HS-27A (cell line): Measurements from ENCODE around the gene TMPRSS2.

ENCODE experiments used
- DNase-seq: peaks from one replicate; pipeline ENCODE4 v3.0.0-alpha.2; 2012; ENCODE audit warnings: low read depth, missing footprints

Gene TMPRSS2

DNA sequence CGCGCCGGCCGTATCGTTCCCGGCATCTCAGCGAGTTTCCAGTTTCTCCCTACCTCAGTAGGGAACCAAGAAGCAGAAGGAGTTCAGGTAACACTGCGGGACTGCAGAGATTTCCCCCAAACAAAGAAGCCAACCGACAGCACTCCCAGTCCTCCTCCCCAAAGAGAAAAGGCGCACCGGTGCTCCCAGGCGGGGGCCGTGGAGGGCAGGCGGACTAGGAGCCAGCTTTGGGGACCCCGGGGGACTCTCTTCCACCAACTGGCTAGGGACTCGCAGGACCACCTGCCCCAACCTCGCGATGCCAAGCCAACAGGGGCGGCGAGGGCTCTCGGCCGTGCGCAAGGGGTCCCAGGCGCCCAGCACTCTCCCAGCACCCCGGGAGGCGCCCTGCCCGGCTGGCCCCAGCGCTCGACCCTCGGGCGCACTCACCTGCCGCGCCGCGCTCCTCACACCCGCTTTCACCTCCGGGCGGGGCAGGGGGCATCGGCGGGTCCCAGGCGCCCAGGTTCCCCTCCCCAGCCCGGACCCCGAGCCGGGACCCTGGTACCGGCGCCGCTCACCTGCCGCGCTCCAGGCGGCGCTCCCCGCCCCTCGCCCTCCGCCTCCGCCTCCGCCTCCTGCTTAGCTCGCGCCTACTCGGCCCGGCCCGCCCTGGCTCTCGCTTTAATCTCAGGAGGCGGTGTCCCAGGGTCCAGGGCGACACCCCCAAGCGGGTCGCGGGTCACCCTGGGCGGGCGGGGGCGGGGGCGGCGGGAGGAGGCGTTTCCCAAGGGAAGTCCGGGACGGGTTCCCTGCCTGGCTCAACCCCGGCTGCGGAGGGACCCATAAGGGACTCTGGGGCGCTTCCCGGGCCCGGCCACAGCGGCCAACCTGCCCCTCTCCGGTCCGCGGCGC is at the start of gene TMPRSS2:
Gene TMPRSS2 (minus strand): TSS at position 638 of the 894 bp plus-strand sequence. CDS start 10,025 bp downstream, outside the sequence.
- DNase-seq = no peak

DNA sequence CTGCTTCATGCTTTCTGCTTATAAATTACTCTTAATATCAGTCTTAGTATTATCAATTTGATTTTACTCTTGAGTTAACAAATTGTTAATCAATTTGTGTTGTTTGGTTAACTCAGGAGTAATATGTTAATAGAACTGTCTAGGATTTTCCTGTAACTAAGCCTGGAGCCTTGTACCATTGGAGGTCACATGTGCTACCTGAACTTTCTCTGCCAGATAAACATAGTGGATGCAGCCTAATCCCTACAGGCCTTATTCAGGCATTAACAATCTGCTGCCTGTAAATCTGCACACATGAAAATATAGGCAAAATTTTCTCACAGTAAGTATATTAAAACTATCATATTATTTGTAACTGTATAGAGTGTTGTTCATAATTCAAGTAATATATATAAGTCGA is 47.1 kb upstream of the TMPRSS2 start:
- DNase-seq = no peak

DNA sequence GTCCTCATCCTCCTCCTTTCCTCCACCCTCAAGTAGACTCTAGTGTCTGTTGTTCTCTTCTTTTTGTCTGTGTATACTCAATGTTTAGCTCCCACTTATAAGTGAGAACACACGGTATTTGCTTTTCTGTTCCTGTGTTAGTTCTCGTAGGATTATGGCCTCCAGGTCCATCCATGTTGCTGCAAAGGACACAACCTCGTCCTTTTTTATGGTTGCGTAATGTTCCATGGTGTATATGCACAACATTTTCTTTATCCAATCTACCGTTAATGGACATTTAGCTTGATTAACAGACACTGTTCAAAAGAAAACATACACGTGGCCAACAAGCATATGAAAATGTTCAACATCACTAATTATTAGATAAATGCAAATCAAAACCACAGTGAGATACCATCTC is 44.3 kb upstream of the TMPRSS2 start:
- DNase-seq = no peak

DNA sequence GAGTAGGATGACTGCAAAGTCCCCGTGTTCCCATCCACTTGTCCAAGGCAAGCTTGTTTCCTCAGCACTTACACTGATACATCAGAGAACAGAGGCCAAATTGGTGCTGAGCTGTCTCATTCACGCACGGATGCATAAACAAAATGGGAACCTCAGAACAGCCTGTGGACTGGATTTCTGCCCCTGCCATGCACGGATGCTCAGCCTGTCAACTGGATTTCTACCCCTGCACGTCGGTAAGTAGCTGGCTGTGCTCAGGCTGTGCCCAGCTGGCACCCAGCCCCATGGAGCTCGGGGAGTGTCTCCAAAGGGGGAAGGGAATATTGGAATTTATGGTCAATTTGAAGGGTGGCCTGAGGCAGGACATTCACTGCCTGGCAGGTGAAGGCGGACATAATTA is 40.8 kb upstream of the TMPRSS2 start:
- no peak for DNase-seq

DNA sequence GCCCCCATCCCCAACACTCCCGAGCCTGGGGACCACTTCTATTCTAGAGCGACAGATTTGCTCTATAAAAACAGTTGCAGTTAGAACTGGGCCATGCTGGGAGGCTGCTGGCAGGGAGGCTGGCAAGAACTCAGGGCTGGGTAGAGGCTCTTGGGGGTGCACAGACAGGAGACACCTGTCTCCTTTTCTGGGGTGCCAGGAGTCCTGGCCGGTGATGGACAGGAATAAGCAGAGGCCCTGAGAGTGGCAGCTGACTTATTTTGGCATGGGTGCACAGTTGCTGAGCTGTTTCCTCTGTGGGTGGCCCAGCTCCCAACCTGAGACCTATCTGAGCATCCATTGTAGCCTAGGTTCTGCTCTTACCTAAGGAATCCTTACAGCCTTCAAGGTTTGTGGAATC is 39.2 kb upstream of the TMPRSS2 start:
- no peak for DNase-seq

DNA sequence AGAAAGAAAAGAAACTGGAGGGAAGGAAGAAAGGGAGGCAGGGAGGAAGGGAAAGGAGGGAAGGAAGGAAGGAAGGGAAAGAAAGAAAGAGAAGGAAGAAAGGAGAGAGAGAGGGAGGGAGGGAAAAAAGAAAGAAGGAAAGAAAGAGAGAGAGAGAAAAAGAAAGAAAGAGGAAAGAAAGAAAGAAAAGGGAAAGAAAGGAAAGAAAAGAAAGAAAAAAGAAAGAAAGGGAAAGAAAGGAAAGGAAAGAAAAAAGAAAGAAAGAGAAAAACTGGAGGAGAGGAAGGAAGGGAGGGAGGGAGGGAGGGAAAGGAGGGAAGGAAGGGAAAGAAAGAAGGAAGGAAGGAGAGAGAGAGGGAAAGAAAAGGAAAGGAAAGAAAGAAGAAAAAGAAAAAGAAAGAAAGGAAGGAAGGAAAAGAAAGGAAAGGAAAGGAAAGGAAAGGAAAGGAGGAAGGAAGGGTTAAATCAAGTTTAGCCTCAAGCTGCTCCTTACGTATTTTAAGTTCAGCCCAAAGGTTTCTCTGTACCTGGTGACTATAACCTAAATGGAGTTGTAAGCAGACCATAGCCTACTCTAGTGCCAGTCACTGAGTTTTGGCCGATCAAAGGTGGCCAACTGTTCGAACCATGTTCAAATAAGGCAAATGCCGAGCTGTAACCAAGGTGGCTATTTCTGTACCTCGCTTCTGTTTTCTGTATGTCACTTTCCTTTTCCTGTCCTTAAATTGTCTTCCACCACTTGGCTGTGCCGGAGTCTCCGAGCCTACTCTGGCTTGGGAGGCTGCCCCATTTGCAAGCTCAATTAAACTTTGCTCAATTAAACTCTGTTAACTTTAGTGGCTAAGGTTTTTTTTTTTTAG is 37.8 kb upstream of the TMPRSS2 start:
- no peak for DNase-seq

DNA sequence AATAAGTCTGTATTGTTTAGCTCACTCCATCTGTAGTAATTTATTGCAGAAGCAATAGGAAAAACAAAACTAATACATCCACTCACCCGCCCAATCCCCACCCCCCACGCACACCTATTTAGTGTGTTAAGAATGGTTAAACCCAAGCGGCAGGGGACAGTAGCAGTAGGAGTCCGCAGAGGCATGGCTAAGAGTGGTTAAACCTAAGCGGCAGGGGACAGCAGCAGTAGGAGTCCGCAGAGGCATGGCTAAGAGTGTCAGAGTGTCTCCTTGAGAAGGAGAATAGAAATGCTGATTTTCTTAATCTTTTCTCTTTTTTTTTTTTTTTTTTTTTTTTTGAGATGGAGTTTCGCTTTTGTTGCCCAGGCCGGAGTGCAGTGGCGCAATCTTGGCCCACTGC is 34.8 kb upstream of the TMPRSS2 start:
- no peak for DNase-seq

DNA sequence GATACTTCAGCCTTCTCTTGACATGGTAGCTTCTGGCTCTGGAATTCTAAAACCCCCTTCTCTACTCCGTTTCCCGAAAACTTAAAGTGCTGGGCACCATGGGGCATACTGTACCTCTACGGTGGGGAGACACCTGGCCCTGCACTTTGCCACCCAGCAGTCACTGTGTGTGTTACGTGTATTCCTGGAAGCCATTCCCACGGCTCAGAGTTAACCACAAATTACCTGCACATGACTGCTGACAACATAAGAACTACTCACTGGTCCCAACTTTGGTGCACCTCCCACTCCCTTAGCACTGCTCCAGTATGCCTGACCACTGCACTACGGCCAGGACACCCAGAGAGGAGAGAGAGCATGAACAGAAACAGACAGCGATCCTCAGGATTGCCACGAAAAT is 29.4 kb upstream of the TMPRSS2 start:
- no peak for DNase-seq

DNA sequence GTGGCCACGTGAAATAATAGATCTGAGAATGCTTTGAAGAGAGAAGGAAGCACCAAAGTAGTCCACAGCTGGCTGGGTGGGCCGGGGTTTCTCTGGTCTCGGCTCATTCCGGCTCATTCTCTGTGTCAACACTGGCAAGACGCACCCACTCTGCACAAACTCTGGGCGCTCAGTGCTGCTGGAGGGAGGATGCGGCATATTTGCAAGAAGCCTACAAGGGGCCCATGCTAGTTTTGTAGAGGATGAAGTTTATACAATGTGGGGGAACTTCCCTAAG is 28.8 kb upstream of the TMPRSS2 start:
- DNase-seq = no peak

DNA sequence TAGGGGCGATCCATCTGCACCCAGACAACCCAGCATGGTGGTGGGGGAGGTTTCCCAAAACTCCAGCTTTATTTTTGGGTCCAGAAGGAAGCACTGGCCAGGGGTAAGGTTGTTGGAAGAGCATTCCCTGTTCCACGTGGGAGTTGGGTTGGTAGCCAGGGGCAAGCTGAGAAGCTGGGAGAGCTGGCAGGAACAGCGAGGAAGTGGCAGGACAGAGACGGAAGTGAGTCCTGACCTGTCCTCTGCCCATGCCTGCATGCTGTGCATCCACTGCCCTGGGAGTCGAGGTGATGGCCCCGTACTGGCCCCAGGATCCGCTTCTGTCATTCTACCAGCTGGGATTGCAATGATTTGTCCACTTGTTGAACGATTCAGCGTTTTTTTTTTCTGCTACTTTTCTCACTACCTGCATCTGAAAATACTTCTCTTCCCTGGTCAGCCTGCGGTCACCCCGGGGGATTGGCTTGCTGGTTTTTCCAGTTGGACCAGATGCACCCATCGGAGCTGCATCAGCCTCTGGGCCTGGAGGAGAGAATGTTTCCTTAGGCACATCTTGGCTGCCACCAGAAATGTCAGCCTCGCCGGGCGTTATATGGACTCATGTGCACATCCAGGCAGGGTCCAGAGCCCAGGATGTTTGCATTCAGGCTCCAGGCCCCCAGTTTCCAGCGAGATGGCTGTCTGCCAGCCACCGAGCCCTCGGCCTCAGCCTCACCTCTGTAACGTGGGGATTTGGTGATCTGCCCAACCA is 28.3 kb upstream of the TMPRSS2 start:
- DNase-seq = no peak

DNA sequence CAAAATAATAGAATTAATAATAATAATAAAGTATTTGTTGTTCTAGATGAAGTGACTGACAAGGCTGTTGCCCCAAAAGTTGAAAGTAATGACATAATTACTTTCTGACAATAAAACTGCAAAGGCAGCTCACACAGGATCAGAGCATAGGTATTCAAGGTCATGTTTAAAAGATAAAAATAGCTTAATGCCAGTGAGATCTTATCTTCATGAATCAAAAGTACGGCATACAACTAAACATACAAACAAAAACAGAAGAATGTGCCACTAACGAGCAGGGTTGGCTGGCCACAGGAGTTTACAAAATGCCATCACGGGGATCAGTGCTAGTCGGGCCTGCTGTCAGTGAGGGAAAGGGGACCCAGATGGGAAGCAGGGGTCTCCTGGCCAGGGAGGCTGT is 22.4 kb upstream of the TMPRSS2 start:
- no peak for DNase-seq

DNA sequence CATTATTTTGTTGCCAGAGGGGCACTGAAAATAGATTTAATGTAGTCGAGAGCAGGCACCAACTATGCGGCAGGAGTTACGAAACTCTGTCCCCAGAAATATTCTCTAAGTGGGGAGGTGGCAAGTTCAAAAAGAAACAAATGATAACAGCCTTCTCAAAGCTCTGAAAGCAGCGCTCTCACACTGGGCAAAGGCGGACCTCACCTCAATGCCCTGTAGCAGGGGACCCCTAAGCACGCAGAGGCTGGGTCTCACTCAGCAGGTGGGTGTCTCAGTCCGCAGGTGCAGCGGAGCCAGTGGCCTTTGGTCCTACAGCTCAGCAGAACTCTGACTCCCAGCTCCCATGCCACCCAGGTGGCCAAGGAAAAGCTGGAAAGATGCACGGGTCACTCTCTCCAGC is 21.8 kb upstream of the TMPRSS2 start:
- no peak for DNase-seq

DNA sequence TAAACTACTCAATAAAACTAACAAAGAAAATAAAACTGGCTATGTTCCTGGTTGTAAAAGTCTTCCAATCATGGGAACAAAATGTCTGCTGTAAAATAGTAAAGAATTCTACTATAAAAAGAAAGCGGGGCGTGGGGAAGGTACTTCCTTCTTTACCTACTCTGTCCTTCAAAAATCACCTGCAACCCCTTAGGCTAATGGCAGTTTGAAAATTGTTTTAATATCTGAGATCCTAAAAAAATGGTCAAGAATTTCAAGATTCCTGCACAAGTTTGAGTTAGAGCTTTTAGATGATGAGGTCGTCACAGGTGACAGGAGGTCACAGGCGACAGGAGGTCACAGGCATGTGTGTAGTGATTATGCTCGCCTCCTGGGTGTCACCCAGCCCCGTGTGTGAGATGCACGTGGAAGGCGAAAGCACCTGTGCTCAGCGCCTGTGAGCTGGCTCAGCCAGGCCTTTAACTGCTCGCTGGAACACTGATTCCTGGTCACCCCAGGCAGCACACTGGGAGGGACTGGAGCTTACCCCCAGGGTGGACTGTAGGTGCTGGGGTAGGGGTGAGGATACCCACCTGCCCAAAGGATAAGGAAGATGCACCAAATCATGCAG is 18.6 kb upstream of the TMPRSS2 start:
- no peak for DNase-seq

DNA sequence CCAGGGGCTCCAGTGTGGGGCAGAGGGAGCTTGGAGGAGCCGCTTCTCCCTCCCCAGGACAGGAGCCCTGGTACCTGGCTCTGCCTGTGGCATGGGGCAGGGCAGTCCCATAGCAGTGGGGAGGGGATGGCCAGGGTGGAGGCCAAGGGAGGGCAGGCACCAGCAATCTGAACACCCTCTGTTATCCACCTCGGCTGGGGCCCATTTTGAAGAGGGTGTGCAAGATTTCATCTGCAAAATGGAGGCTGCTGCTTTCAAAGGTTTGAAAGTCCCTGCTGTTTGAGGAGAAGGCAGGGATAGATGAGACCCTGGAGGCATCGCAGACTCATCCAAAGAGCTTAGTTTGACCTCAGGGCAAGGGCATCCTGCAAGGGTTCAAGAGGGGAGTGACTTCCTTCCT is 15.2 kb upstream of the TMPRSS2 start:
- no peak for DNase-seq

DNA sequence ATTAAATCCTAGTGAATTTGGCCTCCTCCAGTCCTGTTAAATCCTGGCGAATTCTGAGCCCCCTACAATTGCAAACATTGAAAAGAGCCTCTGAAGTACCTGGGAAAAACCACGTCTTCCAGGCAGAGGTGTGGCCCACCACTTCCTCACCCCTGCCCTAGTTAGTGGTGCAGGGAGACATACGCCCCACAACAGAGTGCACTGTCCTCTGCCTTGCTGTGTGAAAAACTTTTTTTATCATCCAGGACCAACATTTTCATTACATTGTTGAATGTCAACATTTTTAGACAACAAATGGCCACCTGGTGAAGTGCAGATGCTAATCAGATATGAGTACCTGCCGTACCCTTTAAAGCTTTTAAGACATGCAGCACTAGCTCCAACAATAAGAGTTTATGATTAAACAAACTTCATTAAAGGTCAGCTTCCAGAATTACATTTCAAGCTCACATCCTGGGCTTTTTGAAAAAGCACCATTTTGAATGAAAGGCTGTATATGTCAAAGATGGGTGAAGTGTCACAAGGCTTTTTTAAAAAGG is 13.6 kb upstream of the TMPRSS2 start:
- DNase-seq = no peak

DNA sequence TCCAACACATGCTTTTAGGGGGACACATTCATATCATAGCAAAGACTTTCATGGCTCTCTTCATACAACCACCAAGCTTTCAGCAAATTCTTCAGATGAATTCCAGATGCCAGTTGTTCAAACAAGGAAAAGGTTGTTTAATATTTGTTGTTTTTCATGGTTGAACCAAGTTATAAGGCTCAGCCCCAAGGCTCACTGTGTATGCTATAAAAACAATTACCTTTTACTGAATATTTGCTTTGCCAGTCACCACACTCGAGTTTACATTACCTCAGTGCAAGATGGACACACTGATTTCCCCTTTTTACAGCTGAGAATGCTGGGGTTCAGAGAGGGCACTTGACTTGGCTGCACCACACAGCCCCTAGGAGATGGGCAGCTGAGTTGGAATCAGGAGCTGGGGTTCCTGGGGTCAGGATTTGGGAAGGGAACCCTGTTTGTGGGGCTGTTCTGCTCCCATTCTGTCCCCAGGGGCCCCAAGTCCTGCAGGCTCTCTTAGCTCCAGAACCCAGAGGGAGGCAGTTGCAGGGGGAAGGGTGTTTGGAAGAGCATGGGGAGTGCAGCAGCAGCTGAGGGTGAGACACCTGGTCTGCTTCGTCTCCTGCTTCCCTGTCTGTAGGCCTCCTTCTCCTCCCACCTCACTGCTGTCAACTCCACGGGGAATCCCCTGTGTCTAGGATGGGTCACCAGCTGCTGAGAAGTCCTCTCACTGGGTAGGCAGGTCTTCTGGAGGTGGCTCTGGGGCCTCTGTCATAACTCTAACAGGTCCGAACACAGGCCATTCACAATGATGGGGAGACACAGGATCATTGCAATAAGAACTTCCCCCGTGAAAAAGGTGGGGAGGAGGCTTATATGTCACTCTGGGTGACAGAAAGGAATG is 12.8 kb upstream of the TMPRSS2 start:
- no peak for DNase-seq

DNA sequence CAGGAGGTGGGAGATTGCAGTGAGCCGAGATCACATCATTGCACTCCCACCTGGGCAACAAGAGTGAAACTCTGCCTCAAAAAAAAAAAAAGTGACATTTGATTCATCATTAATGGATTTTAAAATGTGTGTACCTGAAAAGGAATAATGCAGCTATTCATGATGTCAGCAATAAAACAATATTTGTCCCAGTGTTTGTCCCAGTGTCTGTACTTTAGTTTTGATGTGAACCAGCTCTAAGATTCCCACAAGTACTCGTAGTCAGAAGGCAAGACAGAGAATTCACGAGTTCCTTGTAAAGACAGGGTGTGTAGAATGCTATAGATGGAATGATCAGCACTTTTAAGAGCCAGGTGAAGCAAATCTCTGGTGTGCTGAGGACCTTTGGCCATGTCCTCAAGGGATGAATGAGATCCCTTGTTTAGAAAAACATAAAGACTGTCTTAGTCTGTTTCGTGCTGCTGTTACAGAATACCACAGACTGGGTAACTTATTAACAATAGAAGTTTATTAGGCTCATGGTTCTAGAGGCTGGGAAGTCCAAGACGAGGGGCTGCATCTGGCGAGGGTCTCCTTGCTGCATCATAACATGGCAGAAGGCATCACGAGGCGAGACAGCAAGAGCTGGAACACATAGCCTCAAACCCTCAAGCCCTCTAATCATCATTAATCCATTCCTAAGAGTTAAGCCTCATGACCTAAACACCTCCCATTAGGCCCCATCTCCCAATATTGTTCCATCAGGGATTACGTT is 12.0 kb upstream of the TMPRSS2 start:
- DNase-seq = no peak

DNA sequence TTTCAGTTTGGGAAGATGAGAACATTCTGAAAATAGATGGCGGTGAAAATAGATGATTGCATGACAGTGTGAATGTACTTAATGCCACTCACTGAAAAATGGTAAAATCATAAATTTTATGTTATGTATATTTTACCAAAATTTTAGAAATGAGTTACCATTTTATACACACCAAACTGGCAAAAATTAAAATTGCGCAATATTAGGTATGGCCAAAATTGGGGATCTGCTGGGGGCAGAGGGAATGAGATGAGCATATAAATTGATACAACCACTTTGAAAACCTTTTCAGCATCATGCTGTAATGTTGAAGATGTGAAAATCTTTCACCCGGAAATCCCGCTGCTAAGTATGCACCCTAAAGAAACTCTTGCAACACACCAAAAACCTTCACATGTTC is 10.8 kb upstream of the TMPRSS2 start:
- DNase-seq = no peak

DNA sequence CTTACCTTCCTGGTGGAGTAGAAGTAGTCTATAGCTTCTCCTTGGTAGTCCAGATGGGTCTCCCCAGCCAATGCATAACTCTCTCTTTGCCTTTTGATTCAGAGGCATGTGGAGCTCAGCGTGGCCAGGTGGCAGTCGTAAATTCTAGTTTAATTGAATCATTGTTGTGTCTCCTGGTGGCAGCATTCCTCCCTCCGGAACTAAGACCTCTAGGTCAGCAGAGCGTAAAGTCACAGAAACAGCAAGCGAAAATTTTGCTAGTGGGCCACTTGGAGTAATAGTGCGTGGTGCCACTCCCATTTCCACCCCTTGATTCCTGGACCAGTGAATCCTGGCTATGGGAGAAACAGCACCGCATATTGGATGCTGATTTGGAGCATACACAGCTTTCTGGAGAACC is 3.9 kb upstream of the TMPRSS2 start:
- no peak for DNase-seq

DNA sequence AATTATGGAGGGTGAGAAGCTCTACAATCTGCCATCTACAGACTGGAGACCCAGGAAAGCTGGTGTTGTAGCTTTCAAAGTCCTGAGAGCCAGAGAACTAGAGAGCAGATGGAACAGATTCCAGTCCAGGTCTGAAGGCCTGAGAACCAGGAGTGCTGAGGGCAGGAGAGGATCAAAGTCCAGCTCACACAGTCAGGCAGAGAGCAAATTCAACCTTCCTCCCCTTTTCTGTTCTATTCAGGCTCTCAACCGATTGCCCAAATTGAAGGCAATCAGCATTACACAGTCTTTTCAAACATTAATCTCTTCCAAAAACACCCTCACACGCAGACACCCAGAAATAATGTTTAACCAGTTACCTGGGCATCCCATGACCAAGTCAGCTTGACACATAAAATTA is 2.5 kb upstream of the TMPRSS2 start:
- DNase-seq = no peak
